Stimulated activated CD8-positive, alpha-beta memory T cell treated with anti-CD3 and anti-CD28 coated beads, Interleukin-4, amount 100 ng/mL, for 1 hour (primary cell): ENCODE data around the gene NDUFV1.
"Not testable (repeated sequence)": the region's sequence is repeated elsewhere in the genome, so short reads cannot be mapped to it uniquely, and the experiment has no call there.

ENCODE experiments used
- DNase-seq, 2 donors: peaks; one replicate each; pipeline ENCODE4 v3.0.0-alpha.2; 2020; ENCODE audit warnings: low read depth in 2 of 2, low spot score in 1 of 2

Gene NDUFV1

DNA sequence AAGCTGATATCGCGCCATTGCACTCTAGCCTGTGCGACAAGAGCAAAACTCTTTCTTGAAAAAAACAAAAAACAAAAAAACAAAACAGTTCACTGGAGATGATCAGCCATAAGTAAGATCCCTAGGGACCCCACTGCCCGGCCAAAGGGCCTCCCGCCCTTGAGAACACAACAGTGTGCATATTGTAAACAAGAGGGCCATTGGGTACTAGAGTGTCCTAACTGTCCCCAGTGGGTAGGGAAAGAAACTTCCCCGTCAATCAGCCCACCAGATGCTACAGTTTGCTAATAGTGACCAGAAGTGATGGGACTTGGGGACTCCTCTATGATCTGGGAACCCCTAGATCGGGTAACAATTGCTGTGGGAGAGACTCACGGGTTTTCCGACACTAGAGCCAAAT lies 47.5 kb downstream of the NDUFV1 start:
- DNase-seq: no peak

DNA sequence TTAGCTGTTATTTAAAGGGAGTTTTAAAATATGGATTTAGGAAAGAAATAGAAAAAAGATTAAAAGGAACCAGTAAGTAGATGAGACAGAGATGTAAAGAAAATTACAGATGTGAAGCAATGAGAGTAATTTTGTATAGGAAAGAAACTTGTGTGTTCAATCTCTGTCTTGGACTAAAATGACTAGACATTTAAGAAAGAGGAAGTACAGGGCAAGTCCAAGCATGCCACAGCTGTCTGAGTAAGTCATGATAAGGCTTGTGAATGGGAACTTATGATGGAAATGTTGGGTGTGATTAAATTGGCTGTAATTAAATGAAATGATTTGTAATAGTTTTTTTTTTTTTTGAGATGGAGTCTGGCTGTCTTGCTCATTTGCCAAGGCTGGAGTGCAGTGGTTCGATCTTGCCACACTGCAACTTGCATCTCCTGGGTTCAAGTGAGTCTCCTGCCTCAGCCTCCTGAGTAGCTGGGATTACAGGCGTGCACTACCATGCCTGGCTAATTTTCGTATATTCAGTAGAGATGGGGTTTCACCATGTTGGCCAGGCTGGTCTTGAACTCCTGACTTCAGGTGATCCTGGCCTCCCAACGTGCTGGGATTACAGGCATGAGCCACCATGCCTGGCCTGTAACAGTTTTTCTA lies 49.7 kb downstream of the NDUFV1 start:
- no peak for DNase-seq

DNA sequence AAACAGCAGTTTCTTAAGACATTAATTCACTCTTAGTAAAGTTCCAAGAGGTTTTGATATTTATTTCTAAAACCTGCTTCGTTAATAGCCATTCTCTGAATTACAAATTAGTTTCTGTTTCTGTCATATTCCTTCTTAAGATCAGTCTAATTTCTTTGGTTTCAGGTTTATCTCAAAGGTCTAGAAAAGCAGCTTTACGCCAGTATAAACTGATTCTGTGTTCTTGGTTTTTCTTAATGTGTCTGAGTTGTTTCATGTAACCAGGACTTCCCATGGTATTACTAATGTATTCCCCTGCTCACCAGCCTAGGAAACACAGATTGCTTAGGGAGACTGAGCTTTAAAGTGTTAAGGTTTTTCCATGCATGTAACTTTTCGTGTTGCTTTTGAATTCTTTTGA lies 50.6 kb downstream of the NDUFV1 start:
- DNase-seq: no peak

DNA sequence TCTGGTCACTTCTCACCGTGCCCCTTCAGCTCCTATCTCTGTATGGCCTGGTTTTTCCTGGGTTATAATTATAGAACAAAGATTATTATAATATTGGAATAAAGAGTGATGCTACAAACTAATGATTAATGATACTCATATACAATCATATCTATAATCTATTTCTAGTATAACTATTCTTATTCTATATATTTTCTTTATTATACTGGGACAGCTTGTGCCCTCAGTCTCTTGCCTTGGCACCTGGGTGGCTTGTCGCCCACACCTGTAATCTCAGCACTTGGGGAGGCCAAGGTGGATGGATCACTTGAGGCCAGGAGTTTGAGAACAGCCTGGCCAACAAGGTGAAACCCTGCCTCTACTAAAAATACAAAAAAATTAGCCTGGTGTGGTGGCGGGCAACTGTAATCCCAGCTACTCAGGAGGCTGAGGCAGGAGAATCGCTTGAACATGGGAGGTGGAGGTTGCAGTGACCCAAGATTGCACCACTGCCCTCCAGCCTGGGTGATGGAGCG lies 53.0 kb downstream of the NDUFV1 start:
- not testable (repeated sequence) for DNase-seq

DNA sequence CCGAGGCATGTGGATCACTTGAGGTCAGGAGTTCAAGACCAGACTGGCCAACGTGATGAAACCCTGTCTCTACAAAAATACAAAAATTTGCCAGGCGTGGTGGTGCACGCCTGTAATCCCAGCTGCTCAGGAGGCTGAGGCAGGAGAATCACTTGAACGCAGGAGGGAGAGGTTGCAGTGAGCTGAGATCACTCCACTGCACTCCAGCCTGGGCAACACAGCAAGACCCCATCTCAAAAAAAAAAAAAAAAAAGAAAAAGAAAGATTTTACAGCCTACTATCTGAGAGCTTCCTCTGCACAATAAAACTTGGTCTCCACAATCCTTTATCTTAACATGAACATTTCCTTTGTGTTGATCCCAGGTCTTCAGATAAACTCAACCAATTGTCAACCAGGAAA lies 54.0 kb downstream of the NDUFV1 start:
- not testable (repeated sequence) for DNase-seq
